SK-N-SH (cell line): ENCODE data around the gene FOXF1. TPM values are rescaled to one million over a fixed set of nuclear protein-coding genes. Genes with fewer than 3 reads are reported as not detected.
A peak's percentile ranks its signal among the peaks of the same experiment; 100 is the strongest.

Experiments
- CTCF ChIA-PET: fragments of 300-600, 350-600 bp; formaldehyde crosslinking; extraction: SDS; loops from one replicate; lab custom pipeline; 2021; lab: Yijun Ruan, JAX
- POLR2A ChIA-PET: fragments of 350-600 bp; sonication (Branson Sonifier 250); formaldehyde crosslinking; extraction: SDS; loops from one replicate; lab custom pipeline; 2020; ENCODE audit warnings: antibody characterized with exemption, inconsistent platforms; lab: Yijun Ruan, JAX
- DNase-seq: peaks from one replicate; pipeline ENCODE4 v3.0.0; 2012
- H2AFZ ChIP-seq: fragments of 200-600 bp; sonication (generic); 2 replicates; pipeline ENCODE4 v1.8.1; 2016; ENCODE audit warnings: antibody characterized with exemption, mild to moderate bottlenecking, low read depth
- H3F3A ChIP-seq: fragments of 200-600 bp; sonication (generic); replicated peaks from 2 replicates; pipeline ENCODE3; 2016; ENCODE audit warnings: antibody characterized with exemption, mild to moderate bottlenecking; ENCODE audit not compliant: insufficient read depth
- H3K27ac ChIP-seq, 2 experiments: fragments of 200-500 bp in 1 of 2; fragments of 200-600 bp in 1 of 2; sonication (Bioruptor generic) in 1 of 2; sonication (generic), shearing (Covaris generic) in 1 of 2; 2 replicates each; pipeline versions ENCODE4 v1.5.1 to v1.6.1; 2014 to 2016; ENCODE audit warnings: low read depth in 2 of 2, inconsistent platforms in 1 of 2, low read length in 1 of 2, mild to moderate bottlenecking in 1 of 2, mixed read lengths in 1 of 2
- H3K27me3 ChIP-seq: fragments of 200-600 bp; sonication (generic), shearing (Covaris generic); 2 replicates; pipeline ENCODE4 v1.6.1; 2016; ENCODE audit warnings: mixed run types; ENCODE audit not compliant: insufficient read depth
- H3K36me3 ChIP-seq, 2 experiments: fragments of 200-500 bp in 1 of 2; fragments of 200-600 bp in 1 of 2; sonication (Bioruptor generic) in 1 of 2; sonication (generic) in 1 of 2; replicated peaks in 1 of 2; 2 replicates each; pipeline versions ENCODE3 to v1.5.1; 2014 to 2016; ENCODE audit warnings: low read length in 1 of 2, mild to moderate bottlenecking in 1 of 2; ENCODE audit not compliant: insufficient read depth in 2 of 2, control insufficient read depth in 1 of 2
- H3K4me1 ChIP-seq, 2 experiments: fragments of 200-500 bp in 1 of 2; fragments of 200-600 bp in 1 of 2; sonication (Bioruptor generic) in 1 of 2; sonication (generic), shearing (Covaris generic) in 1 of 2; 2 replicates each; pipeline versions ENCODE4 v1.5.1 to v1.6.1; 2014 to 2016; ENCODE audit warnings: low read depth in 1 of 2, low read length in 1 of 2, mixed run types in 1 of 2; ENCODE audit not compliant: insufficient read depth in 2 of 2, control insufficient read depth in 1 of 2
- H3K4me2 ChIP-seq: fragments of 200-600 bp; sonication (generic), shearing (Covaris generic); 2 replicates; pipeline ENCODE4 v1.6.1; 2017; ENCODE audit warnings: mixed run types
- H3K4me3 ChIP-seq, 2 experiments: fragments of 200-500 bp in 1 of 2; fragments of 200-600 bp in 1 of 2; sonication (Bioruptor generic) in 1 of 2; sonication (generic), shearing (Covaris generic) in 1 of 2; 2 replicates each; pipeline versions ENCODE4 v1.5.1 to v1.8.1; 2014 to 2016; ENCODE audit warnings: low read depth in 2 of 2, inconsistent platforms in 1 of 2, low read length in 1 of 2, mild to moderate bottlenecking in 1 of 2, mixed read lengths in 1 of 2, moderate library complexity in 1 of 2
- H3K79me2 ChIP-seq: fragments of 200-600 bp; sonication (generic); 2 replicates; pipeline ENCODE4 v1.8.1; 2017; ENCODE audit warnings: mild to moderate bottlenecking; ENCODE audit not compliant: insufficient read depth
- H3K9ac ChIP-seq: fragments of 200-600 bp; sonication (generic); 2 replicates; pipeline ENCODE4 v1.6.1; 2017; ENCODE audit warnings: mixed run types
- H3K9me2 ChIP-seq: fragments of 200-600 bp; sonication (generic); 2 replicates; pipeline ENCODE4 v1.6.1; 2017; ENCODE audit warnings: mixed run types
- H3K9me3 ChIP-seq: fragments of 200-600 bp; sonication (generic); 2 replicates; pipeline ENCODE4 v1.6.1; 2017; ENCODE audit warnings: mixed run types, mild to moderate bottlenecking, moderate library complexity
- H4K20me1 ChIP-seq: fragments of 200-600 bp; sonication (generic); 2 replicates; pipeline ENCODE4 v1.6.1; 2017; ENCODE audit warnings: mild to moderate bottlenecking, mixed run types; ENCODE audit not compliant: insufficient read depth
- EP300 ChIP-seq, 2 experiments: IDR thresholded peaks; 2 replicates each; pipeline versions ENCODE4 v1.4.0 to v1.6.1; 2012; ENCODE audit warnings: borderline replicate concordance in 1 of 2, low read depth in 1 of 2, low read length in 1 of 2
- EZH2phosphoT487 ChIP-seq: fragments of 200-600 bp; sonication (generic); IDR thresholded peaks from 2 replicates; pipeline ENCODE4 v1.6.1; 2017; ENCODE audit warnings: low read depth, mixed run types, mild to moderate bottlenecking, antibody characterized with exemption, moderate library complexity, borderline replicate concordance
- GABPA ChIP-seq: IDR thresholded peaks from 2 replicates; pipeline ENCODE4 v1.4.0; 2012; ENCODE audit warnings: low read depth, mild to moderate bottlenecking
- NRF1 ChIP-seq: IDR thresholded peaks from 2 replicates; pipeline ENCODE4 v1.6.1; 2012; ENCODE audit warnings: low read depth, mild to moderate bottlenecking, low read length
- RFX5 ChIP-seq: IDR thresholded peaks from 2 replicates; pipeline ENCODE4 v1.6.1; 2012; ENCODE audit warnings: mild to moderate bottlenecking, improper control_type of control experiment, low read length
- TCF12 ChIP-seq: IDR thresholded peaks from 2 replicates; pipeline ENCODE4 v1.4.0; 2012
- ZBTB33 ChIP-seq: IDR thresholded peaks from 2 replicates; pipeline ENCODE4 v1.4.0; 2012; ENCODE audit warnings: low read depth, borderline replicate concordance
- WGBS: methylation state at CpG from one replicate; pipeline ENCODE4 v1.1.6; 2017; ENCODE audit warnings: low lambda C conversion rate; 5-methylcytosine and 5-hydroxymethylcytosine counted together
- polyA plus RNA-seq, 3 experiments: library from polyadenylated mRNA; depleted of rRNA; stranded (reverse); fragments of >200 nt; gene quantifications; 2 replicates each; pipeline ENCODE4 v1.2.3, GENCODE V29; 2012
- TF ChIP-seq, protein P1 (sequence below): fragments of 150-350 bp; IDR thresholded peaks from 2 replicates; pipeline ENCODE4 v1.6.1; 2016; ENCODE audit warnings: mild to moderate bottlenecking, low read depth, low read length
- TF ChIP-seq, protein P2 (sequence below): fragments of 150-350 bp; IDR thresholded peaks from 2 replicates; pipeline ENCODE4 v1.6.1; 2017; ENCODE audit warnings: antibody characterized with exemption, low read length, low read depth, borderline replicate concordance

Gene FOXF1
- polyA plus RNA-seq, 1 of the 3 experiments (the other 2 are of a cell fraction), result 0.02 TPM

DNA sequence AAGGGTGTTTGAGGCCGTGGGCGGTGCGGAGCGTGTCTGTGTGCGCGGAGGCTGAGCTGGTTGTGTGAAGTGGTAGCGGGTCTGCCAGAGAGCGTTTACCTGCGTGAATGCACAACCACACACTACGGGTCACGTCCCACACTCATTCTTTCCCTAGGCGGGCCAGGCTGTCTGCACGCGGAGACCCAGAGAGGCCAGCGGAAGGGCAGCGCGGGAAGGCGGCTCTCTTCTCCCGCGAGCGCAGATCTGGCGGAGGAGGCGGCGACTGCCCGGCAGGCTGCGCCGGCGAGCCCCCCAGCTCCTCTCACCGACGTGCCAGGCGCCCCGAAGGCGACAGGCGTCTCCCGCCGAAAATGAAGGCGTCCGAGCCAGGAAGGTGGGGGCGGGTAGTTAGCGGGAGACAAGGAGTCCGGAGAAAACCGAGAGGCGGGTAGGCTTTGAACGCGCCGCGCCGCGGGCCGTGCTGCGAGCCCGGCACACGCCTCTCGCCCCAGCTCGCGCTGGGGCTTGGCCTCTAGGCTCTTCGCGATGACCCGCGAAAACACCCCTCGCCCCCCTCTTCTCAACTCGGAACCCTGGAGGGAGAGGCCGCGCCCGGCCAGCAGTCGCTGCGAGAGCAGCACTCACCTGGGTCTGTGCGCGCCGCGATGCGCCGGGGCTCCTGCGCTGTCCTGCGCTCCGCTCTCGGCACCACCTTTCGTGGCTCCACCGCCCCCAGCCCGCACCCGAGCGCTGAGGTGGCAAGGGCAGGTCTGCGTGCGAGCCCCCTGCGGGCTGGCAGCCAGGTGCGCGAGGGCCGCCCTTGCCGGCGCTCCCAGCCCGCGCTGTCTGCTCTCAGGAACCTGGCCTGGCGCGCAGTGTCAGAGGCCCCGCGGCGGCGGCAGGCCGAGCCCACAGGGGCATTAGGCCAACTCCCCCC is 2.0 kb upstream of the FOXF1 start:
- H3K9ac ChIP-seq, result no peak overlapping the region
- no peak overlapping the region for H3K27ac ChIP-seq
- POLR2A ChIA-PET, result no interaction called here
- no peaks in the 10 kb centered on the region for H3F3A ChIP-seq
- H3K4me2 ChIP-seq, result 0 out of 2 replicates have a peak overlapping the region, but pooled peaks have one; percentile 74
- no peaks in the 10 kb centered on the region for H3K36me3 ChIP-seq
- H4K20me1 ChIP-seq, result 0 out of 2 replicates have a peak, but pooled peaks cover 22% of the 10 kb centered on the region
- no peaks in the 10 kb centered on the region for H3K79me2 ChIP-seq
- CTCF ChIA-PET, result interaction anchor here (1.2 to 1.4 kb wide), 3 partner anchors 9 to 12 kb away, joined by 4 read pairs; no protein-coding TSS in a partner anchor
- H3K27me3 ChIP-seq, result peaks cover 95% of the 10 kb centered on the region
- no peaks in the 10 kb centered on the region for H3K9me2 ChIP-seq
- no peaks in the 10 kb centered on the region for H3K4me1 ChIP-seq
- no peaks in the 10 kb centered on the region for H3K9me3 ChIP-seq
- TF ChIP-seq EZH2phosphoT487 (peak; percentile 11; the same call in 1 of the 2 replicates), ZBTB33 (no peak), NRF1 (no peak)
- 24% methylated on average over 26 of the region's 99 CpGs for WGBS
- no peak overlapping the region for H2AFZ ChIP-seq
- DNase-seq, result no peak
- no peak overlapping the region for H3K4me3 ChIP-seq

DNA sequence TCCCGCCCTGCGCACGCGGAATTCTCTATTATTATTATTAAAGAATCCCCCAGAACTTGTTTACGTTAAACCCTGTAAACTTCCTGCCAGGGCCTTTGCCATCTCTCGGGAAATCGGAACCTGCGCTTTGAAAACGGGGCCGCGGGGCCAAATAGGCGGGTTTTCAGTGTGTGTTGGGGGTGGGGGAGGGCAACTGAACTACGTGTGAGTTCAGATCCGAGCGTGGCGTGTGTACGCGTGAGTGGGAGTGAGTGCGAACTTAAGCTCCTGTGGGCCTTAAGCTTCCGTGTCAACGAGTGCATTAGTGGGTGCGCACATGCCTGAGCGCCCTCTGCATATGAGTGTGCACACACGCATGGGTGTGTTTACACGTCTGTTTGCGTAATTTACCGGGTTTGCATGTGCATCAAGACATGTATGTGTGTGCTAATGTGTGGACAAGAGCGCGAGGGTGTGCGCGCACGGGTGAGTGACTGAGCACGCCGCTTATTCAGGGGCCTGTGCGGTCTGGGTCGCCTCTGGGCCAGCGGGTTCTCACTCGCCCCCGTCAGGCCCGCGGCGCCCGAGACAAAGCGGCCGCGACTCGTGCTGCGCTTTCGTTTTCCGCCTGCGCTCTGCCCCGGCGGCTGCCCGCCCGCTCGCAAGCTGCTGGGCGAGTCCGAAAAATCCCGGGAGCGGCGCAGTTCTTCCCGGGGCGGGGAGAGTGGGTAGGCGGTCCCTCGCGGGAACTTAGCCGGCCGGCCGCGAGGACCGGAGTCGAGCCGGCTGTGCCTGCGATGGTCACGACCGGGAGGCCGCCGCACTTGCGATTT is 1.2 kb upstream of the FOXF1 start:
- TF ChIP-seq RFX5 (no peak), TCF12 (no peak), EP300 (IDR thresholded peaks at IDR 0.05; ENCODE audit: borderline replicate concordance in 1 of 2, low read depth in 1 of 2, low read length in 1 of 2) (no peak), GABPA (no peak)
- TF ChIP-seq, protein P1, sequence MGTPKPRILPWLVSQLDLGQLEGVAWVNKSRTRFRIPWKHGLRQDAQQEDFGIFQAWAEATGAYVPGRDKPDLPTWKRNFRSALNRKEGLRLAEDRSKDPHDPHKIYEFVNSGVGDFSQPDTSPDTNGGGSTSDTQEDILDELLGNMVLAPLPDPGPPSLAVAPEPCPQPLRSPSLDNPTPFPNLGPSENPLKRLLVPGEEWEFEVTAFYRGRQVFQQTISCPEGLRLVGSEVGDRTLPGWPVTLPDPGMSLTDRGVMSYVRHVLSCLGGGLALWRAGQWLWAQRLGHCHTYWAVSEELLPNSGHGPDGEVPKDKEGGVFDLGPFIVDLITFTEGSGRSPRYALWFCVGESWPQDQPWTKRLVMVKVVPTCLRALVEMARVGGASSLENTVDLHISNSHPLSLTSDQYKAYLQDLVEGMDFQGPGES, result no peak
- TF ChIP-seq, protein P2, sequence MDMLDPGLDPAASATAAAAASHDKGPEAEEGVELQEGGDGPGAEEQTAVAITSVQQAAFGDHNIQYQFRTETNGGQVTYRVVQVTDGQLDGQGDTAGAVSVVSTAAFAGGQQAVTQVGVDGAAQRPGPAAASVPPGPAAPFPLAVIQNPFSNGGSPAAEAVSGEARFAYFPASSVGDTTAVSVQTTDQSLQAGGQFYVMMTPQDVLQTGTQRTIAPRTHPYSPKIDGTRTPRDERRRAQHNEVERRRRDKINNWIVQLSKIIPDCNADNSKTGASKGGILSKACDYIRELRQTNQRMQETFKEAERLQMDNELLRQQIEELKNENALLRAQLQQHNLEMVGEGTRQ, result no peak
- Histone ChIP-seq H3K9me2 (no peaks in the 10 kb centered on the region), H4K20me1 (0 out of 2 replicates have a peak, but pooled peaks cover 20% of the 10 kb centered on the region), H2AFZ (no peak overlapping the region), H3K36me3 (no peaks in the 10 kb centered on the region), H3K27me3 (peaks cover 93% of the 10 kb centered on the region), H3K79me2 (no peaks in the 10 kb centered on the region), H3K4me3 (peak overlapping the region; percentile 24 to 52; a peak in 3 of 4 replicates), H3F3A (no peaks in the 10 kb centered on the region), H3K4me2 (peak overlapping the region; percentile 74), H3K27ac (no peak overlapping the region), H3K4me1 (no peaks in the 10 kb centered on the region), H3K9ac (no peak overlapping the region), H3K9me3 (no peaks in the 10 kb centered on the region)
- no peak for DNase-seq
- ChIA-PET POLR2A (no interaction called here), CTCF (interaction anchor here (1.4 to 1.8 kb wide), 2 partner anchors 9 to 11 kb away, joined by 4 to 7 read pairs; no protein-coding TSS in a partner anchor)
- WGBS, result 4% methylated on average over 48 of the region's 79 CpGs
